MM.1S (cell line): ENCODE measurements around the gene NKAPD1.

ENCODE experiments used
- DNase-seq: peaks from one replicate; pipeline ENCODE4 v3.0.0-alpha.2; 2015
- H2AFZ ChIP-seq: fragments of 300-600 bp; sonication (generic); 2 replicates; pipeline ENCODE4 v1.6.0; 2016; ENCODE audit warnings: antibody characterized with exemption, low read length
- H3F3A ChIP-seq: fragments of 300-600 bp; sonication (generic); 2 replicates; pipeline ENCODE4 v1.6.1; 2016; ENCODE audit warnings: mild to moderate bottlenecking, antibody characterized with exemption, low read length, moderate library complexity, mixed read lengths; ENCODE audit not compliant: insufficient read depth
- H3K27ac ChIP-seq: fragments of 300-600 bp; sonication (generic); 2 replicates; pipeline ENCODE4 v1.5.1; 2016; ENCODE audit warnings: mild to moderate bottlenecking, low read length
- H3K27me3 ChIP-seq: fragments of 300-600 bp; sonication (generic); replicated peaks from 2 replicates; pipeline ENCODE4 v1.6.0; 2016; ENCODE audit warnings: low read length; ENCODE audit not compliant: insufficient read depth
- H3K36me3 ChIP-seq: fragments of 300-600 bp; sonication (generic); replicated peaks from 2 replicates; pipeline ENCODE4 v1.6.1; 2016; ENCODE audit warnings: mild to moderate bottlenecking, low read length, mixed read lengths; ENCODE audit not compliant: insufficient read depth
- H3K4me1 ChIP-seq: fragments of 300-600 bp; sonication (generic); 2 replicates; pipeline ENCODE4 v1.6.1; 2016; ENCODE audit warnings: low read length, mixed read lengths
- H3K4me2 ChIP-seq: fragments of 300-600 bp; sonication (generic); 2 replicates; pipeline ENCODE4 v1.6.0; 2016; ENCODE audit warnings: low read depth, low read length
- H3K4me3 ChIP-seq: fragments of 300-600 bp; sonication (generic); 2 replicates; pipeline ENCODE4 v1.5.1; 2016; ENCODE audit warnings: low read length, mixed read lengths
- H3K79me2 ChIP-seq: fragments of 300-600 bp; sonication (generic); 2 replicates; pipeline ENCODE4 v1.6.1; 2016; ENCODE audit warnings: mixed run types, low read length, mixed read lengths
- H3K9ac ChIP-seq: fragments of 300-600 bp; sonication (generic); 2 replicates; pipeline ENCODE4 v1.6.1; 2016; ENCODE audit warnings: low read length, mixed read lengths
- H3K9me2 ChIP-seq: fragments of 300-600 bp; sonication (generic); replicated peaks from 2 replicates; pipeline ENCODE4 v1.6.1; 2016; ENCODE audit warnings: mild to moderate bottlenecking, low read length, mixed read lengths; ENCODE audit not compliant: insufficient read depth
- H3K9me3 ChIP-seq: fragments of 300-600 bp; sonication (generic); replicated peaks from 2 replicates; pipeline ENCODE4 v1.6.1; 2016; ENCODE audit warnings: mild to moderate bottlenecking, low read length, mixed read lengths; ENCODE audit not compliant: insufficient read depth
- H4K20me1 ChIP-seq: fragments of 300-600 bp; sonication (generic); 2 replicates; pipeline ENCODE4 v1.6.1; 2016; ENCODE audit warnings: mild to moderate bottlenecking, low read length, moderate library complexity, mixed read lengths; ENCODE audit not compliant: insufficient read depth
- EZH2 ChIP-seq: fragments of 300-600 bp; sonication (generic); optimal IDR thresholded peaks from 2 replicates; pipeline ENCODE3; 2017; ENCODE audit warnings: low read depth, mild to moderate bottlenecking, antibody characterized with exemption, low read length, mixed read lengths
- EZH2phosphoT487 ChIP-seq: fragments of 300-600 bp; sonication (generic); IDR thresholded peaks from 2 replicates; pipeline ENCODE4 v1.6.1; 2018; ENCODE audit warnings: antibody characterized with exemption, low read length
- TF ChIP-seq, protein P1 (sequence below): fragments of 300-600 bp; sonication (generic); IDR thresholded peaks from 2 replicates; pipeline ENCODE4 v1.5.1; 2016; ENCODE audit warnings: antibody characterized with exemption, low read length, mixed read lengths

NKAPD1 gene

DNA sequence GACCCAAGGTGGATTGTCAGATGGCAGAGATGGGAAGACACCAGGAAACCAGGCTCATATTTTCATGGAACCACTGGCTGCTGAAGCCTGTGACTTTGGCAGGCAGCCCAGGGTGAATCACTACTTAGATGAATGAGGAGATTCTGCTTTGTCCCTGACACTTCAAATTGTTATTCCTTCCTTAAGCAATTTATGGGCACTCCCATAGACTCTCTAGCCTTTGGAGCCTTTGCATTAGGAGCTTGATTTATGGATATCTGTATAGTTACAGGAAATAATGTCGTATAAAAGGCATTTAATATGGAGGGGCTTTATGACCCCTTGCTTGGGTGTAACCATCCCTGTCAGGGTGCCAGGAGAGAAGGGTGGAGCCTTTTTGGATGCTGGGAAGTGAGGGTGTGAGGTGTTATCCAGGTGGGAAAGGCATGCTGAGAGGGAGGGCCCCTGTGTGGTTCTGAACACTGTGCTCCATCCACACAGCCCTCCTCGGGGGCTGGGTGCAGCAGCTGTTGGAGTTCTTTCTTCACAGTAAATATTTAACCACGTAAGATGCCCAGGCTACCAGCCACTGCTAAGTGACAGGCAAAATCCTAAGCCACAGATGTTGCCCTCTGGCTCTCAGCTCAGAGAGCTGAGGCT lies 54.5 kb downstream of the NKAPD1 start:
- Histone ChIP-seq H4K20me1 (no peaks in the 10 kb centered on the region), H3F3A (peaks cover 19% of the 10 kb centered on the region; the same call in 1 of the 2 replicates), H3K27me3 (no peaks in the 10 kb centered on the region), H3K4me1 (peaks cover 23% of the 10 kb centered on the region), H3K27ac (no peak overlapping the region), H3K9ac (no peak overlapping the region), H2AFZ (no peak overlapping the region), H3K79me2 (no peaks in the 10 kb centered on the region), H3K4me3 (no peak overlapping the region), H3K9me3 (no peaks in the 10 kb centered on the region), H3K36me3 (no peaks in the 10 kb centered on the region), H3K9me2 (no peaks in the 10 kb centered on the region), H3K4me2 (no peak overlapping the region)
- no peak for DNase-seq
- TF ChIP-seq, protein P1, sequence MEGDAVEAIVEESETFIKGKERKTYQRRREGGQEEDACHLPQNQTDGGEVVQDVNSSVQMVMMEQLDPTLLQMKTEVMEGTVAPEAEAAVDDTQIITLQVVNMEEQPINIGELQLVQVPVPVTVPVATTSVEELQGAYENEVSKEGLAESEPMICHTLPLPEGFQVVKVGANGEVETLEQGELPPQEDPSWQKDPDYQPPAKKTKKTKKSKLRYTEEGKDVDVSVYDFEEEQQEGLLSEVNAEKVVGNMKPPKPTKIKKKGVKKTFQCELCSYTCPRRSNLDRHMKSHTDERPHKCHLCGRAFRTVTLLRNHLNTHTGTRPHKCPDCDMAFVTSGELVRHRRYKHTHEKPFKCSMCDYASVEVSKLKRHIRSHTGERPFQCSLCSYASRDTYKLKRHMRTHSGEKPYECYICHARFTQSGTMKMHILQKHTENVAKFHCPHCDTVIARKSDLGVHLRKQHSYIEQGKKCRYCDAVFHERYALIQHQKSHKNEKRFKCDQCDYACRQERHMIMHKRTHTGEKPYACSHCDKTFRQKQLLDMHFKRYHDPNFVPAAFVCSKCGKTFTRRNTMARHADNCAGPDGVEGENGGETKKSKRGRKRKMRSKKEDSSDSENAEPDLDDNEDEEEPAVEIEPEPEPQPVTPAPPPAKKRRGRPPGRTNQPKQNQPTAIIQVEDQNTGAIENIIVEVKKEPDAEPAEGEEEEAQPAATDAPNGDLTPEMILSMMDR, result no peak
- no peak for TF ChIP-seq EZH2phosphoT487

- Histone ChIP-seq H3F3A (peaks cover 19% of the 10 kb centered on the region; the same call in 1 of the 2 replicates), H3K4me1 (peaks cover 23% of the 10 kb centered on the region)
- no peak for DNase-seq
Observed at GRCh38 chr11:112129656-112130055, 55.6 kb downstream of the NKAPD1 start.

GRCh38 chr11:112132737-112133136 lies 58.6 kb downstream of the NKAPD1 start:
- H3K36me3 ChIP-seq, result no peaks in the 10 kb centered on the region
- H3K9ac ChIP-seq, result no peak overlapping the region
- H4K20me1 ChIP-seq, result no peaks in the 10 kb centered on the region
- DNase-seq, result peak; percentile 79
- H3F3A ChIP-seq, result peaks cover 19% of the 10 kb centered on the region; the same call in 1 of the 2 replicates
- H3K4me1 ChIP-seq, result peaks cover 23% of the 10 kb centered on the region
- H3K79me2 ChIP-seq, result no peaks in the 10 kb centered on the region
- peak overlapping the region; percentile 75; the same call in 1 of the 2 replicates for H3K27ac ChIP-seq
- no peak overlapping the region for H3K4me3 ChIP-seq
- H2AFZ ChIP-seq, result no peak overlapping the region
- H3K9me3 ChIP-seq, result no peaks in the 10 kb centered on the region
- H3K27me3 ChIP-seq, result no peaks in the 10 kb centered on the region
- H3K9me2 ChIP-seq, result no peaks in the 10 kb centered on the region
- H3K4me2 ChIP-seq, result peak overlapping the region; percentile 21; the same call in 1 of the 2 replicates
- TF ChIP-seq, protein P1, result no peak
- TF ChIP-seq EZH2phosphoT487, result no peak
- TF ChIP-seq EZH2, result no peak

More at GRCh38 chr11:112129656-112130055, 55.6 kb downstream of the NKAPD1 start:
- no peaks in the 10 kb centered on the region for H3K36me3 ChIP-seq
- no peak overlapping the region for H3K4me2 ChIP-seq
- H3K79me2 ChIP-seq, result no peaks in the 10 kb centered on the region
- H3K4me3 ChIP-seq, result no peak overlapping the region
- no peak for TF ChIP-seq EZH2
- no peak for TF ChIP-seq EZH2phosphoT487
- TF ChIP-seq, protein P1, result no peak
- no peaks in the 10 kb centered on the region for H3K27me3 ChIP-seq
- H3K9me3 ChIP-seq, result no peaks in the 10 kb centered on the region
- H3K9ac ChIP-seq, result no peak overlapping the region
- no peak overlapping the region for H2AFZ ChIP-seq
- H4K20me1 ChIP-seq, result no peaks in the 10 kb centered on the region
- no peaks in the 10 kb centered on the region for H3K9me2 ChIP-seq
- no peak overlapping the region for H3K27ac ChIP-seq
